Vagina (tissue), 2 donors: ENCODE measurements around the gene DLG2.

ENCODE experiments used
- POLR2AphosphoS5 ChIP-seq, 2 donors: sonication (generic); formaldehyde crosslinking; IDR thresholded peaks; one replicate each; pipeline ENCODE4 v1.9.0; 2017; ENCODE audit warnings: antibody characterized with exemption in 2 of 2, mild to moderate bottlenecking in 2 of 2, low read depth in 1 of 2; ENCODE audit not compliant: insufficient read depth in 1 of 2
- TF ChIP-seq, protein P1 (sequence below), 3 experiments: fragments of 450-650 bp in 2 of 3; fragments of 200-600 bp in 1 of 3; sonication (generic) in 1 of 3; IDR thresholded peaks; one replicate each; pipeline ENCODE4 v1.5.1; 2017 to 2019; ENCODE audit warnings: antibody characterized with exemption in 3 of 3, mild to moderate bottlenecking in 2 of 3, moderate library complexity in 2 of 3

DNA sequence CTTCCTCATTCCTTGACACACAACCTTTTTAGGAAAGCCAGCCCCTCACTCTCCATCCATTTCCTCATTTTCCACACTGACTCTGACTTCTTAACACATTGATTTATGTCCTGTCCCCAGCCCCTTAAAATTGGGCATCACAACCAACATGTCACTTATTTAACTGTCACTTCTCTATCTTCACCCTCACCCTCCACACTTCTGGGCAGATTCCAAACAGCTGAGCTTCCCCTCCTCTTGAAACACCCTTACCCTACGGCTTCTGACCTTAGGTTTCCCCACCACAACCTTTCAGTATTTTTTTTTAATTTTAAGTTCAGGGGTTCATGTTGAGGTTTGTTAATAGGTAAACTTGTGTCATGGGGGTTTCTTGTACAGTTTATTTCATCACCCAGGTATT lies 696.3 kb downstream of the DLG2 start:
- TF ChIP-seq, protein P1, sequence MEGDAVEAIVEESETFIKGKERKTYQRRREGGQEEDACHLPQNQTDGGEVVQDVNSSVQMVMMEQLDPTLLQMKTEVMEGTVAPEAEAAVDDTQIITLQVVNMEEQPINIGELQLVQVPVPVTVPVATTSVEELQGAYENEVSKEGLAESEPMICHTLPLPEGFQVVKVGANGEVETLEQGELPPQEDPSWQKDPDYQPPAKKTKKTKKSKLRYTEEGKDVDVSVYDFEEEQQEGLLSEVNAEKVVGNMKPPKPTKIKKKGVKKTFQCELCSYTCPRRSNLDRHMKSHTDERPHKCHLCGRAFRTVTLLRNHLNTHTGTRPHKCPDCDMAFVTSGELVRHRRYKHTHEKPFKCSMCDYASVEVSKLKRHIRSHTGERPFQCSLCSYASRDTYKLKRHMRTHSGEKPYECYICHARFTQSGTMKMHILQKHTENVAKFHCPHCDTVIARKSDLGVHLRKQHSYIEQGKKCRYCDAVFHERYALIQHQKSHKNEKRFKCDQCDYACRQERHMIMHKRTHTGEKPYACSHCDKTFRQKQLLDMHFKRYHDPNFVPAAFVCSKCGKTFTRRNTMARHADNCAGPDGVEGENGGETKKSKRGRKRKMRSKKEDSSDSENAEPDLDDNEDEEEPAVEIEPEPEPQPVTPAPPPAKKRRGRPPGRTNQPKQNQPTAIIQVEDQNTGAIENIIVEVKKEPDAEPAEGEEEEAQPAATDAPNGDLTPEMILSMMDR (IDR thresholded peaks at IDR 0.05): no peak
- no peak for TF ChIP-seq POLR2AphosphoS5 (IDR thresholded peaks at IDR 0.05; ENCODE audit: insufficient read depth in 1 of 2, low read depth in 1 of 2)
